Measurements from ENCODE around the gene SLC6A9.

The SLC6A9 gene

DNA sequence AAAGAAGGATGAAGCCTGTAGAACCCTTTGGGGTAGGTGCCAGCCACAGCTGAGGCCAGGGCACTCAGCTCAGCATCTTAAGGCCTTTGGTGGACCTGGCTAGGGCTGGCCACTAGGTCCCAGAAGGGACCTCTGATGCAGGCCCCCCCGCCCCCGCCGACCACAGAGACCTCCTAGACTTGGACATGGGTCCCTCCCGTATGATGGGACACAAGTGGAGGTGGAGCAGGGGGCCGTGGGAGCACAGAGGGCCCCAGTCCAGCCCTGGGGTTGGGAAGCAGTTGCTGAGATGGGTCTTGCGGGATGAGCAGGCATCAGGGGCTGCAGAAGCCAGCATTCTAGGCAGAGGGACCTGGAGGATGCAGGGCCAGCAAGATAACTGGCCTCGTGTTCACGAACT, 49.0 kb downstream of the SLC6A9 start:
- H4K8ac ChIP-seq (ENCODE audit: low read length), result no peak overlapping the region
- no peaks in the 10 kb centered on the region for H3K9me3 ChIP-seq (ENCODE audit: control insufficient read depth, low read length)
- no peak overlapping the region for H3K14ac ChIP-seq (ENCODE audit: low read length in 2 of 2)
- no peak overlapping the region for H3K4me3 ChIP-seq (ENCODE audit: insufficient read depth in 1 of 2, low read depth in 1 of 2, low read length in 2 of 2)
- WGBS, result 94% methylated on average over 8 of the region's 8 CpGs
- H3K4ac ChIP-seq (ENCODE audit: low read depth in 1 of 2, low read length in 2 of 2), result no peak overlapping the region
- H3K4me1 ChIP-seq (ENCODE audit: control insufficient read depth, insufficient read depth, low read depth, low read length), result peaks cover 44% of the 10 kb centered on the region
- no peak overlapping the region for H3K23ac ChIP-seq (ENCODE audit: low read length in 2 of 2)
- DNase-seq, result no peak
- no peak overlapping the region for H2BK5ac ChIP-seq (ENCODE audit: low read depth, low read length, poor library complexity, severe bottlenecking)
- H2BK12ac ChIP-seq (ENCODE audit: low read length in 2 of 2), result no peak overlapping the region
- H3K27me3 ChIP-seq (ENCODE audit: control insufficient read depth in 1 of 2, insufficient read depth in 1 of 2, low read length in 2 of 2), result no peaks in the 10 kb centered on the region
- H3K27ac ChIP-seq (ENCODE audit: low read length, poor library complexity, severe bottlenecking), result no peak overlapping the region
- peaks cover 49 to 69% of the 10 kb centered on the region in 2 experiments for H3K36me3 ChIP-seq (ENCODE audit: control insufficient read depth in 1 of 2, insufficient read depth in 2 of 2, low read depth in 1 of 2, low read length in 2 of 2)
- no peak overlapping the region for H2AK5ac ChIP-seq (ENCODE audit: low read length, severe bottlenecking)
- H2BK120ac ChIP-seq (ENCODE audit: low read depth, low read length), result no peak overlapping the region
- no peak overlapping the region for H3K9ac ChIP-seq (ENCODE audit: low read length)
- H3K79me1 ChIP-seq (replicated peaks; ENCODE audit: low read length, poor library complexity, severe bottlenecking), result peaks cover 36% of the 10 kb centered on the region
- no peak overlapping the region for H4K91ac ChIP-seq (ENCODE audit: low read length)
- H3K18ac ChIP-seq (ENCODE audit: low read depth in 1 of 2, low read length in 2 of 2), result no peak overlapping the region
- no peak overlapping the region for H3K4me2 ChIP-seq (ENCODE audit: low read length, poor library complexity, severe bottlenecking)
- no peak overlapping the region for H2AFZ ChIP-seq (ENCODE audit: low read depth, low read length)
- no peak overlapping the region for H2BK15ac ChIP-seq (ENCODE audit: low read depth, poor library complexity, severe bottlenecking)

DNA sequence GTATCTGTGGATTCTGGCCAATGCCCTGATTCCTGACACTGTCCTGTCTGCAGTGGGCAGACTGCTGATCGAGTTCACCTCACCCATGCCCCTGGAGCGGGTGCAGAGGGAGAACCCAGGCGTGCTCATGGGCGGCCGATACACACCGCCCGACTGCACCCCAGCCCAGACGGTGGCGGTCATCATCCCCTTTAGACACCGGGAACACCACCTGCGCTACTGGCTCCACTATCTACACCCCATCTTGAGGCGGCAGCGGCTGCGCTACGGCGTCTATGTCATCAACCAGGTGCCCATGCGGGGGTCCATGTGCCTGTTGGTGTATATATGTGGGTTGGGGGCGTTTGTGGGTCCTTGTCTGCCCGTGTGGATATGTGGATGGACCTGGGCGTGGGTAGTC, 49.6 kb downstream of the SLC6A9 start:
- no peaks in the 10 kb centered on the region for H3K9me3 ChIP-seq (ENCODE audit: control insufficient read depth, low read length)
- 97% methylated on average over 14 of the region's 20 CpGs for WGBS
- H3K9ac ChIP-seq (ENCODE audit: low read length), result no peak overlapping the region
- H3K23ac ChIP-seq (ENCODE audit: low read length in 2 of 2), result no peak overlapping the region
- H2AK5ac ChIP-seq (ENCODE audit: low read length, severe bottlenecking), result no peak overlapping the region
- peaks cover 49 to 72% of the 10 kb centered on the region in 2 experiments for H3K36me3 ChIP-seq (ENCODE audit: control insufficient read depth in 1 of 2, insufficient read depth in 2 of 2, low read depth in 1 of 2, low read length in 2 of 2)
- no peak overlapping the region for H2BK15ac ChIP-seq (ENCODE audit: low read depth, poor library complexity, severe bottlenecking)
- H3K4me3 ChIP-seq (ENCODE audit: insufficient read depth in 1 of 2, low read depth in 1 of 2, low read length in 2 of 2), result no peak overlapping the region
- peaks cover 42% of the 10 kb centered on the region for H3K79me1 ChIP-seq (replicated peaks; ENCODE audit: low read length, poor library complexity, severe bottlenecking)
- no peak overlapping the region for H3K4me2 ChIP-seq (ENCODE audit: low read length, poor library complexity, severe bottlenecking)
- no peak overlapping the region for H2BK120ac ChIP-seq (ENCODE audit: low read depth, low read length)
- no peak overlapping the region for H3K18ac ChIP-seq (ENCODE audit: low read depth in 1 of 2, low read length in 2 of 2)
- no peak overlapping the region for H3K4ac ChIP-seq (ENCODE audit: low read depth in 1 of 2, low read length in 2 of 2)
- no peak overlapping the region for H2BK12ac ChIP-seq (ENCODE audit: low read length in 2 of 2)
- H2AFZ ChIP-seq (ENCODE audit: low read depth, low read length), result no peak overlapping the region
- no peak for DNase-seq
- H3K4me1 ChIP-seq (ENCODE audit: control insufficient read depth, insufficient read depth, low read depth, low read length), result peaks cover 42% of the 10 kb centered on the region
- H4K91ac ChIP-seq (ENCODE audit: low read length), result no peak overlapping the region
- H4K8ac ChIP-seq (ENCODE audit: low read length), result no peak overlapping the region
- H3K27ac ChIP-seq (ENCODE audit: low read length, poor library complexity, severe bottlenecking), result no peak overlapping the region
- no peak overlapping the region for H2BK5ac ChIP-seq (ENCODE audit: low read depth, low read length, poor library complexity, severe bottlenecking)
- H3K27me3 ChIP-seq (ENCODE audit: control insufficient read depth in 1 of 2, insufficient read depth in 1 of 2, low read length in 2 of 2), result no peaks in the 10 kb centered on the region
- H3K14ac ChIP-seq (ENCODE audit: low read length in 2 of 2), result no peak overlapping the region

DNA sequence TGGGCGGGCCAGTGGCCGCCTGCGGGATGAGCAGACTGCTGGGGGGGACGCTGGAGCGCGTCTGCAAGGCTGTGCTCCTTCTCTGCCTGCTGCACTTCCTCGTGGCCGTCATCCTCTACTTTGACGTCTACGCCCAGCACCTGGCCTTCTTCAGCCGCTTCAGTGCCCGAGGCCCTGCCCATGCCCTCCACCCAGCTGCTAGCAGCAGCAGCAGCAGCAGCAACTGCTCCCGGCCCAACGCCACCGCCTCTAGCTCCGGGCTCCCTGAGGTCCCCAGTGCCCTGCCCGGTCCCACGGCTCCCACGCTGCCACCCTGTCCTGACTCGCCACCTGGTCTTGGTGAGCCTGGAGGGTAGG, 50.1 kb downstream of the SLC6A9 start:
- Histone ChIP-seq H3K27me3 (ENCODE audit: control insufficient read depth in 1 of 2, insufficient read depth in 1 of 2, low read length in 2 of 2) (no peaks in the 10 kb centered on the region), H3K23ac (ENCODE audit: low read length in 2 of 2) (no peak overlapping the region), H2BK120ac (ENCODE audit: low read depth, low read length) (no peak overlapping the region), H3K36me3 (ENCODE audit: control insufficient read depth in 1 of 2, insufficient read depth in 2 of 2, low read depth in 1 of 2, low read length in 2 of 2) (peaks cover 49 to 75% of the 10 kb centered on the region in 2 experiments), H2BK15ac (ENCODE audit: low read depth, poor library complexity, severe bottlenecking) (no peak overlapping the region), H3K79me1 (replicated peaks; ENCODE audit: low read length, poor library complexity, severe bottlenecking) (peaks cover 45% of the 10 kb centered on the region), H2BK12ac (ENCODE audit: low read length in 2 of 2) (no peak overlapping the region), H3K4ac (ENCODE audit: low read depth in 1 of 2, low read length in 2 of 2) (peak overlapping the region in 1 of 2 experiments; percentile 48), H3K4me3 (ENCODE audit: insufficient read depth in 1 of 2, low read depth in 1 of 2, low read length in 2 of 2) (no peak overlapping the region), H3K9me3 (ENCODE audit: control insufficient read depth, low read length) (no peaks in the 10 kb centered on the region), H4K8ac (ENCODE audit: low read length) (no peak overlapping the region), H2BK5ac (ENCODE audit: low read depth, low read length, poor library complexity, severe bottlenecking) (no peak overlapping the region), H3K18ac (ENCODE audit: low read depth in 1 of 2, low read length in 2 of 2) (no peak overlapping the region), H3K4me1 (ENCODE audit: control insufficient read depth, insufficient read depth, low read depth, low read length) (peaks cover 47% of the 10 kb centered on the region), H3K14ac (ENCODE audit: low read length in 2 of 2) (no peak overlapping the region), H2AFZ (ENCODE audit: low read depth, low read length) (no peak overlapping the region), H2AK5ac (ENCODE audit: low read length, severe bottlenecking) (no peak overlapping the region), H3K27ac (ENCODE audit: low read length, poor library complexity, severe bottlenecking) (no peak overlapping the region), H3K9ac (ENCODE audit: low read length) (no peak overlapping the region), H4K91ac (ENCODE audit: low read length) (no peak overlapping the region), H3K4me2 (ENCODE audit: low read length, poor library complexity, severe bottlenecking) (no peak overlapping the region)
- WGBS, result 93% methylated on average over 20 of the region's 20 CpGs
- no peak for DNase-seq

DNA sequence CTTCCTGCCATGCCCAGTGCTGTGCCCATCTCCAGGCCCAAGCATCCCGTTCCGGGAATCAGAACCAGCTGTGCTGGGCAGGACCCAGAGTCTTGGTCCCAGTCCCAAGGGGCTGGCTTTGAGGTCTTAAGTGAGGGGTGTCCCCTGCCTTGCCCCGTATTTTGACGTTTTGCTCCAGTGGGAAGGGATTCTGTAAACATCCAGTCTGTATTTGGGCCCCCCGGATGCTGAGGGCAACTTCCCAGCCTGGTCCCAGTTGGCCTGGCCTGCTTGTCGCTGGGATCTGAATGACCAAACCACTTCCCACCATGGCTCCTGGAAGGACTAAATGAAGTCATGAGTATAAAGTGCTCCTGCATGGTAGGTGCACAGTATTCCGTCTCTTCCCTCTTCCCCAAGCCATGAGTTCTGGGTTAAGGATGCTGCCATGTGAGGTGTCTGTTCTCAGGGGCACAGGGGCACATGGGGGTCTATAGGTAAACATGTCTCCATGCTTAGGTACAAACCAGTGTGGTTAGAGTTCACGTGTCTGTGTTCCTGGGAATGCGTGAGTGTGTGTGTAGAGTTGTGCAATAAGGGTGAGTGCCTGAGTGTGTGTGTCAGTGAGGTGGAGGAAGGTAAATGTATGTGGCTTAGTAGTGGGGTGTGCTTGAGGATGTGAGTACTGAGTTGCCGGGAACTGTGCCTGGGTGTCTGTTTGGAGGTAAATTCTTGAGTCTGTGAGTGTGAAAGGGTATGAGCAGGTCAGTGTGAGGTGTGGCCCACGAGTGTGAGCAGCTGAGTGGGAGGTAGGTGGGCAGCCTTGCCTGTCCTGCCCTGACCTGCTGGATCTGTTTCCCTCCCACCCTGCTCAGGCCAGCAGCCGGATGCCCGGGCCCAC, 50.8 kb downstream of the SLC6A9 start:
- no peak overlapping the region for H2BK5ac ChIP-seq (ENCODE audit: low read depth, low read length, poor library complexity, severe bottlenecking)
- peaks cover 52% of the 10 kb centered on the region for H3K4me1 ChIP-seq (ENCODE audit: control insufficient read depth, insufficient read depth, low read depth, low read length)
- H3K4me2 ChIP-seq (ENCODE audit: low read length, poor library complexity, severe bottlenecking), result peak overlapping the region; percentile 77
- peak overlapping the region; percentile 31 for H4K91ac ChIP-seq (ENCODE audit: low read length)
- H2BK120ac ChIP-seq (ENCODE audit: low read depth, low read length), result no peak overlapping the region
- peak overlapping the region; percentile 48 to 71 for H3K4ac ChIP-seq (ENCODE audit: low read depth in 1 of 2, low read length in 2 of 2)
- 85% methylated on average over 13 of the region's 13 CpGs for WGBS
- peak overlapping the region in 1 of 2 experiments; percentile 22 for H2BK12ac ChIP-seq (ENCODE audit: low read length in 2 of 2)
- H3K18ac ChIP-seq (ENCODE audit: low read depth in 1 of 2, low read length in 2 of 2), result peak overlapping the region in 1 of 2 experiments; percentile 86
- no peak overlapping the region for H2AK5ac ChIP-seq (ENCODE audit: low read length, severe bottlenecking)
- H3K27ac ChIP-seq (ENCODE audit: low read length, poor library complexity, severe bottlenecking), result no peak overlapping the region
- H3K9me3 ChIP-seq (ENCODE audit: control insufficient read depth, low read length), result no peaks in the 10 kb centered on the region
- peak overlapping the region in 1 of 2 experiments; percentile 86 for H3K14ac ChIP-seq (ENCODE audit: low read length in 2 of 2)
- H3K23ac ChIP-seq (ENCODE audit: low read length in 2 of 2), result no peak overlapping the region
- peak; percentile 50 for DNase-seq
- H3K36me3 ChIP-seq (ENCODE audit: control insufficient read depth in 1 of 2, insufficient read depth in 2 of 2, low read depth in 1 of 2, low read length in 2 of 2), result peaks cover 45 to 73% of the 10 kb centered on the region in 2 experiments
- H2BK15ac ChIP-seq (ENCODE audit: low read depth, poor library complexity, severe bottlenecking), result no peak overlapping the region
- no peak overlapping the region for H4K8ac ChIP-seq (ENCODE audit: low read length)
- peaks cover 49% of the 10 kb centered on the region for H3K79me1 ChIP-seq (replicated peaks; ENCODE audit: low read length, poor library complexity, severe bottlenecking)
- no peak overlapping the region for H2AFZ ChIP-seq (ENCODE audit: low read depth, low read length)
- no peaks in the 10 kb centered on the region for H3K27me3 ChIP-seq (ENCODE audit: control insufficient read depth in 1 of 2, insufficient read depth in 1 of 2, low read length in 2 of 2)
- H3K4me3 ChIP-seq (ENCODE audit: insufficient read depth in 1 of 2, low read depth in 1 of 2, low read length in 2 of 2), result peak overlapping the region; percentile 73 to 85
- peak overlapping the region; percentile 85 for H3K9ac ChIP-seq (ENCODE audit: low read length)

All from mesenchymal stem cell (in vitro differentiated cells and primary cell).